NCI-H2029 treated with DMSO at 0.1 percent for 48 hours (cell line): Measurements from ENCODE around the gene KEAP1.
"Not testable (repeated sequence)": the region's sequence is repeated elsewhere in the genome, so short reads cannot be mapped to it uniquely, and the experiment has no call there.

ENCODE experiments used
- DNase-seq: peaks from one replicate; lab custom pipeline; 2025; lab: John Stamatoyannopoulos, UW

KEAP1 gene

DNA sequence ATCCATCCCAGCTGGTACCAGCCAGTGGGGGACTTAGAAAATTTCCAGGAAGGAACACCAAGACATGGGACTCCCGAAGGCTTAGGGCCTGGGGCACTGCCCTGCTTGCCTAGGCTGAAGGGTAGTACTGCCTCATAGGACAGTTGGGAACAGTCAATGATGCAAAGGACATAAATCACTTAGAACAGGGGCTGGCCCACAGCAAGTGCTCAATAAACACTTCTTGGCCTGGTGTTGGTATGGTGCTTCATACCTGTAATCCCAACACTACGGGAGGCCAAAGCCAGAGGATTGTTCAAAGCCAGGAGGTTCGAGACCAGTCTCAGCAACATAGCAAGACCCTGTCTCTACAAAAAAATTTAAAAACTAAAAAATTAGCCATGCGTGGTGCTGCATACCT, 5.8 kb downstream of the KEAP1 start:
- DNase-seq, result no peak

DNA sequence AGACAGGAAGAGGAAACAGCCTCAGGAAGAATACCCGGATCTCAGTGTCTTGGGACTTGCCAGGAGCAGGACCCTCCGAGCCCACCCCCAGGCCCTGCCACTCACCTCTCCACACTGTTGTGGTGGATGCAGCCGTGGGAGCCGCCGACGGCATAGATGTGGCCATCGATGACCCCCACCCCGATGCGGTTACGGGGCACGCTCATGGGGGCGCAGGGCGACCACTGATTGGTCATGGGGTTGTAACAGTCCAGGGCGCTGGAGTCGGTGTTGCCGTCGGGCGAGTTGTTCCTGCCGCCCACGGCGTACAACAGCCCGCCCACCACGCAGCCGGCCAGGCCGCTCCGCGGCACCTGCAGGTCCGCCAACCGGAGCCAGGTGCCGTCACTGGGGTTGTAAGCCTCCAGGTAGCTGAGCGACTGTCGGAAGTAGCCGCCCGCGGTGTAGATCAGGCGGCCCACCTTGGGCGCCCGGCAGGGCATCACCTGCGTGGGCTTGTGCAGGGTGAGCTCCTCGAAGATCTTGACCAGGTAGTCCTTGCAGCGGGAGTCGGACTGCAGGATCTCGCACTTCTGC, 11.6 kb downstream of the KEAP1 start:
- no peak for DNase-seq

DNA sequence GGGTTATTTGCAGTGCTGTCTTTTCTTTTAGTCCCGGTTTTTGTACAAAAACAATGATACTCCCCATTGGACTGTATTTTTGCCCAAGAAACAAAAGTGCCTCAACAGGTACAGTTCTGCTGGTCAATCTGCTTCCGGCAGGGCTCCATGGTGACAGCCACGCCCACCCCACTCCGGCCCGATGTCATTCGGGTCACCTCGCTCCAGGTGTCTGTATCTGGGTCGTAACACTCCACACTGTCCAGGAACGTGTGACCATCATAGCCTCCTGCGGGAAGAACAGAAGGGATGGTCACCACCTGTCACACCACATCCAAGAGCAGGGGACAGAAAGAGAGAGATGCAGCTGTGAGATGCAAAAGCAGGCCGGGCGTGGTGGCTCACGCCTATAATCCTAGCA, 16.6 kb downstream of the KEAP1 start:
- no peak for DNase-seq

DNA sequence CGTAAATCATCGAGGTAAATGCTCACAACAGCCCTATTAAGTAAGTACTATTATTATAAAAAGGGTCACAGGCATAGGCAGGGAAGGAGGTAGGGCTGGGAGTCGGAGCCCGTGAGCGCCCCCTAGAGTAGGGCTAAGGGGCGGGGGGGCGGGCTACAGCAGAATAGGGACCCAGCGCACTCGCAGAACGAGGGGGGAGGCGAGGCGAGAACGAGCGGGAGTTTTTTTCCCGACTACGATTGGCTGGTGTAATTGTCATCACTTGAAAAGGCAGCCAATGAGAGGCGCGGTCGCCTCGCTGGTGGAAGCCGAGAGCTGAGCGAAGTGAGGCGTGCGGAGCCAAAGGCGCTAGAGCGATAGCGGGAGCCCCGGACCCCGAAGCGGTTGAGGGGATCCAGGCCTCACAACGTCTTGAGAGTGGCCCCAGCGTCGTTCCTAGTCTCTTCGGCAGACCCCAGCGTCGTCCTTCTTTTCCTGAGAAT, 24.2 kb downstream of the KEAP1 start:
- DNase-seq, result peak; percentile 79

DNA sequence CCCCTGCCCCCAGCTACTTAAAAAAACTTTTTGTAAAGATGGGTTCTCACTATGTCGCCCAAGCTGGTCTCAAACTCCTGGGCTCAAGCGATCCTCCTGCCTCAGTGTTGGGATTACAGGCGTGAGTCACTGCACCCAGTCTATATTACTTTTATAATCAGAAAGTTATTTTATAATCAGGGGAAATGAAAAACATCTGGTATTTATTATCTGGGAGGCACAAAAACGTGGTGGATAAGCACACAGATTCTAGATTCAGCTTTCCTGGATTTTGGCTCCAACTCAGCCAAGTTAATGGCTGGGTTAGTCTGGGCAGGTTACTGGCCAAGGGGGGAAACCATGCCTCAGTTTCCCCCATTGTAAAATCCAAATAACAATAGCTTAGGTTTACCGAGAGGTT, 24.7 kb downstream of the KEAP1 start:
- no peak for DNase-seq

DNA sequence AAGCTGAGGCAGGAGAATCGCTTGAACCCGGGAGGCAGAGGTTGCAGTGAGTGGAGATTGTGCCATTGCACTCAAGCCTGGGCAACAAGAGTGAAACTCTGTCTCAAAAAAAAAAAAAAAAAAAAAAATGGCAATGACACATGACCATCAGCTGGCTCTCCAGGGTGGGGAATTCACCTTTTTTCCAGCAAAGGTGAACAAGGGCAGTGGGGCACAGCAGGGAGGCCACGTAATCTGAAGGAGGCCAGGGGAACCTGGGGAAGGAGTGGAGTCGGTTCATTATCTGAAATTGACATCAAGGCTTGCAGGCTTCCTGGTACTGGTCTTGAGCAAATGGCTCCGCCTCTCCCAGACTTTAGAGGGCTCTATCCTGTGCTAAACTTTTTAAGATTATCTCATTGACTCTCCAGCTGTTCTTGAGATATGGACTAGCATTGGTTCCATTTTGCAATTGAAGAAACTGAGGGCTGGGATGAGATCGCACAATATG, 28.1 kb downstream of the KEAP1 start:
- no peak for DNase-seq

DNA sequence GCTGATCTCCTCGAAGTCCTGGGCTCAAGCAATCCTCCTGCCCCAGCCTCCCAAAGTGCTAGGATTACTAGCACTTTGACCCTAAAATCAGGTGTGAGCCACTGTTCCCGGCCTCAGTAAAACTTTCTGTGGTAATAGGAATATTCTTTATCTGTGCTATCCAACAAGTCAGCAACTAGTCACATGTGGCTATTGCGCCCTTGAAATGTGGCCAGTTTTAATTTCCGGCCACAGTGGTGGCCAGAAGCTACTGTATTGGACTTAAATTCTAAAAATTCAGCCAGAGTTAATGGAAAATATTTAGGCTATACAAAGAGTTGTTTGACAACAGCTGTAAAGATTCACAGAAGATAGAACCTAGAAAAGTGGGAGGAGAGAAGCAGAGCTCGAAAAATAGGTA, 30.0 kb downstream of the KEAP1 start:
- DNase-seq, result no peak

DNA sequence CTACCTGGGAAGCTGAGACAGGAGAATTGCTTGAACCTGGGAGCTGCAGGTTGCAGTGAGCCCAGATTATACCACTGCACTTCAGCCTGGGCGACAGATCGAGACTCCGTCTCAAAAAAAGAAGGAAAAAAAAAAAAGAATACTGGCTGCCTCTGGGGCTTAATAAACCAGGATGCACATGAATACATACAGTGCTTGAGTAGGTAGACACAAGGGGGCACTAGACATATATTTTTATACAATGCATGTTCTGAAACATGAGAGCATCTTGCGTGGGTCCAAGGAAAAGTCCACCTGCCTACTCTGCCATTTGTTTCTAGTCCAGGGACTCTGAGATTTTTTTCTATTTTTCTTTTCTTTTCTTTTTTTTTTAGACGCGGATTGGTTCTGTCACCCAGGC, 31.2 kb downstream of the KEAP1 start:
- DNase-seq, result no peak

DNA sequence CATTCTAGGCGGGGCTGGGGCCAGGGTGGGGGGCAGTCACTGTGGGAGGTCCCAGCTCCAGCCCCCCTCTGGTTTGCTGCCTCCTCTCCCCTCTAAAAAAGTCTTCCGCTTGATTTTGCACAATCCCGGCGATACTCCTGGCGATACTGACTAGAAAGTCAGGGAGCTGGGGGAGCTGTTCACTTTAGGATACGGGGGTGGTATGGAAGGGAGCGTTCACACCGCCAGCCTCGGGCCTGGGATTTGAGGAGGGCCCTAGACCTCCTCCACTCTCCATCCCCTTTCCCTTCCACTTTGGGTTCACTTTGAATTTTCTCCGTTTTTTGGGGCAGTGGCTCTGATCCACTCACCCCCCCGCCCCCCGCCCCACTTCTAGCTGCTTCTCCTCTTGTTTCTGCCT, 35.0 kb downstream of the KEAP1 start:
- no peak for DNase-seq

DNA sequence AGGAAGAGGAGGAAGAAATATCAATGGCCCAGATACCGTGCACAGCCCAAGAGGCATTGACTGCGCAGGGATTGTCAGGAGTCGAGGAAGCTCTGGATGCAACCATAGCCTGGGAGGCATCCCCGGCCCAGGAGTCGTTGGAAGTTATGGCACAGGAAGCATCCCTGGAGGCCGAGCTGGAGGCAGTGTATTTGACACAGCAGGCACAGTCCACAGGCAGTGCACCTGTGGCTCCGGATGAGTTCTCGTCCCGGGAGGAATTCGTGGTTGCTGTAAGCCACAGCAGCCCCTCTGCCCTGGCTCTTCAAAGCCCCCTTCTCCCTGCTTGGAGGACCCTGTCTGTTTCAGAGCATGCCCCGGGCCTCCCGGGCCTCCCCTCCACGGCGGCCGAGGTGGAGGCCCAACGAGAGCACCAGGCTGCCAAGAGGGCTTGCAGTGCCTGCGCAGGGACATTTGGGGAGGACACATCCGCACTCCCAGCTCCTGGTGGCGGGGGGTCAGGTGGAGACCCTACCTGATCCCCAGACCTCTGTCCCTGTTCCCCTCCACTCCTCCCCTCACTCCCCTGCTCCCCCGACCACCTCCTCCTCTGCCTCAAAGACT, 36.0 kb downstream of the KEAP1 start:
- no peak for DNase-seq

DNA sequence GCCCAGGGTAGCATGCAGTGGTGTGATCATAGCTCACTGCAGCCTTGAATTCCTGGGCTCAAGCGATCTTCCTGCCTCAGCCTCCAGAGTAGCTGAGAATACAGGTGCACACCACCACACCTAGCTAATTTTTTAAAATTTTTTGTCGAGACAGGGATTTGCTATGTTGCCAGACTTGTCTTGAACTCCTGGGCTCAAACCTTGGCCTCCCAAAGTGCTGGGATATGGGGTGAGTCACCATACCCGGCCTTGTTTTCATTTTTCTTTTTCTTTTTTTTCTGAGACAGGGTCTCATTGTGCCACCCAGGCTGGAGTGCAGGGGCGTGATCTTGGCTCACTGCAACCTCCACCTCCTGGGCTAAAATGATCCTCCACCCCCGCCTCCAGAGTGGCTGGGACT, 38.7 kb downstream of the KEAP1 start:
- DNase-seq, result no peak

DNA sequence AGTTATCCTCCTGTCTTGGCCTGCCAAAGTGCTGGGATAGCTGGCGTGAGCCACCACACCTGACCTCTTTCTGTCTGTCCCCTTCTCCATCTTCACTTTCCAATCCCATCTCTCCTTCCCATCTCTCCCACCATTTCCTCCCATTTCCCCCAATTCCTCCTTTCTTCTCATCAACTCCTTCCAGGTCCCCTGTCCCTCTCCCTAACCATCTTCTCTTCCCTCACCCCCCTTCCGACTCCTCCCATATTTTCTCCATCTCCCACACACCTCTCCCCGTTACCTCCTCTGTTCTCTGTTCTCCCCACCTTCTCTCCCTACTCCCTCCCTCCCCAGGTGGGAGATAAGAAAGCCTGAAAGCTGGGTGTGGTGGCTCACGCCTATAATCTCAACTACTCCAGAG, 40.6 kb downstream of the KEAP1 start:
- DNase-seq, result no peak

DNA sequence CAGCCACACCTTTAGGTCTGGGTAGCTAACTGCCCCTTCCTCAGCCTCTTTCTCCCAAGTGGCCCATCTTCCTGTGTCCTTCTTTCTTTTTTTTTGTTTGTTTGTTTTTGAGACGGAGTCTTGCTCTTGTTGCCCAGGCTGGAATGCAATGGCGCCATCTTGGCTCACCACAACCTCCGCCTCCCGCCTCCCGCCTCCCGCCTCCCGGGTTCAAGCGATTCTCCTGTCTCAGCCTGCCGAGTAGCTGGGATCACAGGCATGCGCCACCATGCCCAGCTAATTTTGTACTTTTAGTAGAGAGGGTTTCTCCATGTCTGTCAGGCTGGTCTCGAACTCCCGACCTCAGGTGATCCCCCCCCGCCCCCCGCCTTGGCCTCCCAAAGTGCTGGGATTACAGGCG, 41.1 kb downstream of the KEAP1 start:
- not testable (repeated sequence) for DNase-seq

DNA sequence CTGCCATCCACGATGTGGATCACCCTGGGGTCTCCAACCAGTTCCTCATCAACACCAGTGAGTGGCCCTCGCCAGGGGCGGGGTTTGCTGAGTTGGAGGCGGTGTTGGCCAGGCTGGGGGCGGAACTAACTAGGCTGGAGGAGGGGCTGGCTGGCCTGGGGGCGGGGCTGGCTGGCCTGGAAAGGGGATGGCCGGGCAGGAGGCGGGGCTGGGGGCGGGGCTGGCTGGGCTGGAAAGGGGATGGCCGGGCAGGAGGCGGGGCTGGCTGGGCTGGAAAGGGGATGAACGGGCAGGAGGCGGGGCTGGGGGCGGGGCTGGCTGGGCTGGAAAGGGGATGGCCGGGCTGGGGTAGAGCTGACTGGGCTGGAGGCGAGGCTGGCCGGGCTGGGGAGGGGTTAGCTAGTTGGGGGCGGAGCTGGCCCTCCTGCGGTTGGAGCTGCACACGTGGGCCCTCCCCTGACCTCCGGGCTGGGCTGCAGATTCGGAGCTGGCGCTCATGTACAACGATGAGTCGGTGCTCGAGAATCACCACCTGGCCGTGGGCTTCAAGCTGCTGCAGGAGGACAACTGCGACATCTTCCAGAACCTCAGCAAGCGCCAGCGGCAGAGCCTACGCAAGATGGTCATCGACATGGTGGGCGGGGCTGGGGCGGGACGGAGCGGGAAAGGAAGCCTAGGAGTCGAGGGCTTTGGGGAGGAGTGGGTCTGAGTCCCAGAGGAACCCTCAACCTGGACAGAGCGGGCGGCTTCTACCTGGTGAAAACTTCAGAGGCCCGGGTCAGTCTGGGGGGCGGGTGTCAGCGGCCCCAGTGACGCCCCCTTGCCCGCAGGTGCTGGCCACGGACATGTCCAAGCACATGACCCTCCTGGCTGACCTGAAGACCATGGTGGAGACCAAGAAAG, 41.9 kb downstream of the KEAP1 start:
- peak; percentile 89 for DNase-seq

DNA sequence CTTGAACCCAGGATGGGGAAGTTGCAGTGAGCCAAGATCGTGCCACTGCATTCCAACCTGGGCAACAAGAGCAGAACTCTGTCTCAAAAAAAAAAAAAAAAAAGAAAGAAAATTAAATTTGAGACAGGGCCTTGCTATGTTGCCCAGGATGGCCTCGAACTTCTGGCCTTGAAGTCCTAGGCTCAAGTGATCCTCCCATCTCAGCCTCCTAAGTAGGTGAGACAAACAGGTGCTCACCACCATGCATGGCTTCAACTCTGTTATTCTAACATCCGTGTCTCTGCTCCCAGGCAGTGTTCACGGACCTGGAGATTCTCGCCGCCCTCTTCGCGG, 42.5 kb downstream of the KEAP1 start:
- no peak for DNase-seq

DNA sequence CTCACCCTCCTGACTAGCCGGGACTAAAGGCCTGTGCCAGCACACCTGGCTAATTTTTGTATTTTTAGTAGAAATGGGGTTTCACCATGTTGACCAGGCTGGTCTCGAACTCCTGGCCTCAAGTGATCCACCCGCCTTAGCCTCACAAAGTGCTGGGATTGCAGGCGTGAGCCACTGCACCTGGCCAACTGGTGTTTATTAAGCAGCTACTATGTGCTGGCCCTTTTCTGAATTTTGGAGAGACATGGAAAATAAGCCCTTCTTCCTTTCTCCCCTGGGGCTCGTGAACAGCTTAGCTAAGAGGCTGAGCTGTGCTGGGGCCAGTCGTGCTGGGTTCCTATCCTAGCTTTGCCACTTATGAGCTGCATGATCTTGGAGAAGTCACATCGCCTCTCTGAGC, 44.4 kb downstream of the KEAP1 start:
- not testable (repeated sequence) for DNase-seq

DNA sequence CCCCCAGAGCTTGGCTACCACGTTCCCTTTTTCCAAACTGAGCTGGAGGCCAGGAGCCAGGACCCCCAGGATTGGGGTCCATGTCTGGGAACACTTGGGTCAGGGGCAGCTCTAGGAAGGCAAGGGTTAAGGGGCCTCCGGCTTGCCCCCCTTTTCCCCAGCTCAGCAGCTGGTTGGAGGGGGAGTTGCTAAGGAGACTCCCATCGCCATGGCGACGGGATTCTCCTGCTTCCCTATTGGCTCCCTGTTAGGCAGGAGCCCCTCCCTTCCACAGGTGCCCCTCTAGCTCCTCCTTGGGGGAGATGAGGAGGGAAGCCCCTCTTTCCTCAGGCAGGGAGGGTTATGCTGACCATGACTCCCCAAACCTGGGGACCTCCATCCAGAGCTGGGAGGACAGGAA, 48.9 kb downstream of the KEAP1 start:
- DNase-seq, result no peak

DNA sequence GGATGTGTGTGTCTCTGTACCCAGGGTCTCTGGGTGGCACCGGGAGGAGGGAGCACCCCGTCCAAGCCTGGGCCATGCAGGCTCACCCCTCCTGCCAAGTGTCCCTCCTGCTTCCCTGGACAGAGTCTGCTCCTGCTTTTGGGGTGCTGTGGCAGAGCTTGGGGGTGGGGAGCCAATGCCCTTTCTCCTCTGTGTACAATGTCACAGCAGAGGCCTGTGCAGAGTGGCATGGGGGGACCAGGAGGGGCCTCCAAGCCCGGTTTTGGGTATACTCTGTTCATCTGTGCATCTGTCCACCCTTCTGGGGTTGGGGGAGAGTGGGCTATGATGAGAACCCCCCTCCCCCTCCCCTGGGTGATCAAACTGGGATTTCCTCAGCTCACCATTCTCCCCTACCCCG, 49.3 kb downstream of the KEAP1 start:
- DNase-seq, result no peak

DNA sequence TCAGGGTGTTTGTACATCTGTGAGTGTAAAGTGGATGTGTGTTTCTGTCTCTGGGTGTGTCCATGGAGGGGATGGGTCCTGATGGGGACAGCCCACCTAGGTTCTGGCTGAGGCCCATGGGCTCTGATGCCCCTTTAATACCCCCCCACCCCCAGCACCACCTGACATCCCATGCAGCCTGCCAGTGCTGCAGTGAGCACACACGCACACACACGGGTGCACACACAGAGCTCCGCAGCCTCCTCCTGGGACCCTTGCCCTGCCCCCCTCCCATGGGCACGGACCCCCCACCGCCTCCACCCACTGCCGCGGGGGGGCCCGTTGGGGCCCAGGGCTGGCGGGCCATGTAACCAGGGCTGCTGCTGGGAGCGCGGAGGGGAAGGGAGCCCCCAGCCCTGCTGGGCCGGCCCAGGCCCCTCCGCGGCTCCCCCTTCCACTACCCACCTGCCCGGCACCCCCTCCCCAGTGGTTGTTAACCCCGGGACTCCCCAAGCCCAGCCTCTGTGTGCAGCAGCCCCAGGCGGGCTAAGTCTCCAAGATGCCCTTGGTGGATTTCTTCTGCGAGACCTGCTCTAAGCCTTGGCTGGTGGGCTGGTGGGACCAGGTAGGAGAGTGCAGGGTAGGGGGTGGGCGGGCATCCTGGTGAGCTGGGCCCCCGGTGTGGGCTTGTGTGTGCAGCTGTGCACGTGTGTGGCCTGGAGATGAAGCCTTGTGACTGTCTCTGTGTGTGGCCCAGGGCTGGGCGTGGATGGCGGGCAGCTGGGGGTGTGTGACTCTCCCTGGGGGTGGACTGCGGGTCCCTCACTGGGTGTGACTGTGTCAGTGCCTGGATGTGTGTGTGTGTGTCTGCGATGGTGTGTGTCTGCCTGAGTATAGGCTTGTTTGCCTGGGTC, 50.2 kb downstream of the KEAP1 start:
- no peak for DNase-seq

DNA sequence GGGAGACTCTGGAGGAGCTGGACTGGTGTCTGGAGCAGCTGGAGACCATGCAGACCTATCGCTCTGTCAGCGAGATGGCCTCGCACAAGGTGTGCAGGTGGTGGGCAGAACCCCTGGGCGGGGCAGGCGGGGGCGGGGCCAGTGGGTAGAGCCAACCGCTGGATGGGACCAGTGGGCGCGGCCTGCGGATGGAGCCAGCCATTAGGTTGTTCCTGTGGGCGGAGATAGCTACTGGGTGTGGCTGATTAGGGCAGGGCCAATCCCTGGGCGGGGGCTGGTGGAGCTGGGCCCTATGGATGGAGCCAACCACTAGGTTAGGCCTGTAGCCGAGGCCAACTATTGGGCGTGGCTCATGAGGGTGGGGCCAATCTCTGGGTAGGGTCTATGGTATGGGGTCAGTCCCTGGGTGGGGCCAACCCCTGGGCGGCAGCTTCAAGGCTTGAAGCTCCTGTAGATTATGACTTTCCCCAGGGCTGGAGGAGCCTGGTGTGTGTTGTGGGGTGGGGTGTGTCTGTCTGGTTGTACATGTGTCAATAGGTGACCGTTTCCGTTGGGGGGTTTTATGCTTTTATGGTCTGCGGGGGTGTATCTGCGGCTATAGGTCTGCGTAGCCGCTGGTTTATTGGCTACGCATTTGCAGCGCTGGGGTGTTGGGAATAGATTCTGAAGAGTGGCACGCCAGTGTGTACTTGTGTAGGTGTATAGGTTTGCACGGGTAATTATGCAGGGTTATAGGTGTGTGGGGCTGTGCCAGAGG, 52.1 kb downstream of the KEAP1 start:
- no peak for DNase-seq

DNA sequence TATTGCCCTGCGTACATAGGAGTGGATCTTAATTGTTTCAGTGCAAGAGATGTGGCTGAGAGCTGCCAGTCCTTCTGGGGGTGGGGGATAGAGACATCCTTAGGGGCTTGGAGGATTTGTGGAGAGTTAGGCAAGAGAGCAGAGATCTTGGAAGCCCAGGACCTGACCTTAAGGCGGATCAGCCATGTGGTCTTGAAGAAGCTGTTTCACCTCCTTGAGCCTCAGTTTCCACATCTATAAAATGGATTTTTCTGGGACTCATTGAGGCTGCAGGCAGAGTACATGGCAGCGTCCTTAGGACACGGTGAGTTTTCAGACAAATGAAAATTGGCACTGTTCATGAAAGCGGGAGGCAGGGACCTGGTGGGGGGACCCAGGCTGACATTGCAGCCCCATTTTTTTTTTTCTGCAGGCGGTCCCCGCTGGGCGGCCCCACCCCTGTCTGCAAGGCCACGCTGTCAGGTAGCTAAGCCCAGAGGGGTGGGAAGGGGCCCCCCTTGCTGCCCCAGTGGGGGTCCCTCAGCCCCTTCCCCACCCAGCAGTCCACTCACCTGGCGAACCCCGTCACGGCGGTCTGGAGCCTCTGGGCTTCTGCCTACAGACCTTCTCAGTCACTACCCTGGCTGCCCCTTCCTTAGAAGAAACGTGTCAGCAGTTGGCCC, 52.8 kb downstream of the KEAP1 start:
- DNase-seq, result no peak
